Ovary (tissue), 9 donors: ENCODE results near the gene RPL19. TPM values are rescaled to one million over a fixed set of nuclear protein-coding genes. Genes with fewer than 3 reads are reported as not detected.

Experiments
- DNase-seq, 5 donors: peaks; one replicate each; pipeline ENCODE4 v3.0.0-alpha.2; 2019 to 2020
- H3K27ac ChIP-seq, 2 donors: fragments of 200-600 bp; one replicate each; pipeline versions ENCODE4 v1.5.1 to v1.8.0; 2019 to 2022
- H3K27me3 ChIP-seq: fragments of 200-600 bp; one replicate; pipeline ENCODE4 v1.8.0; 2022
- H3K36me3 ChIP-seq: fragments of 200-600 bp; sonication (generic); one replicate; pipeline ENCODE4 v1.5.1; 2019
- H3K4me1 ChIP-seq: one replicate; pipeline ENCODE4 v1.8.1; 2013; ENCODE audit warnings: mild to moderate bottlenecking, moderate library complexity; ENCODE audit not compliant: insufficient read depth
- H3K4me3 ChIP-seq: fragments of 200-600 bp; sonication (generic); one replicate; pipeline ENCODE4 v1.5.1; 2017
- H3K9me3 ChIP-seq, 2 donors: fragments of 200-600 bp in 1 of 2; sonication (generic) in 1 of 2; one replicate each; pipeline versions ENCODE4 v1.5.1 to v1.8.1; 2013 to 2019; ENCODE audit warnings: mild to moderate bottlenecking in 1 of 2, moderate library complexity in 1 of 2
- EP300 ChIP-seq: sonication (generic); formaldehyde crosslinking; IDR thresholded peaks from one replicate; pipeline ENCODE4 v1.6.1; 2017; ENCODE audit warnings: antibody characterized with exemption
- POLR2A ChIP-seq: fragments of 450-650 bp; IDR thresholded peaks from one replicate; pipeline ENCODE4 v1.6.1; 2017; ENCODE audit warnings: antibody characterized with exemption, mild to moderate bottlenecking, moderate library complexity
- WGBS, 3 donors: extraction: QIAGEN DNeasy Blood & Tissue Kit in 1 of 3; methylation state at CpG; one replicate each; pipeline versions ENCODE4 v1.1.5 to v1.1.7; 2013 to 2017; 5-methylcytosine and 5-hydroxymethylcytosine counted together
- intact Hi-C, 4 donors: fragments of 100-400 bp; cut with DNase I; formaldehyde crosslinking; loops; one replicate each; pipeline versions ENCODE4 v1.11.0 to v1.15.1; 2022 to 2023
- polyA plus RNA-seq, 2 donors: library from polyadenylated mRNA; stranded (reverse); fragments of 200-250 nt in 1 of 2; fragments of 350-450 nt in 1 of 2; fragmentation: Illumina TruSeq in 1 of 2; extraction: RNeasy Lipid Tissue Mini Kit (QIAGEN cat#74804) in 1 of 2; gene quantifications; one replicate each; pipeline ENCODE4 v1.2.3, GENCODE V29; 2013 to 2014
- total RNA-seq, 7 donors: library from RNA; depleted of rRNA in 2 of 7; stranded (reverse); fragments of >200 nt in 2 of 7; fragmentation: NEBNext Ultra II Directional in 3 of 7; extraction: Animal tissue kit (Norgen Biotek cat#: 25700) in 3 of 7; gene quantifications; one replicate each; pipeline versions ENCODE4 v1.1.0 to v1.2.4, GENCODE V29; 2016 to 2023
- TF ChIP-seq, protein P1 (sequence below), 3 donors: fragments of 450-650 bp in 2 of 3; fragments of 200-600 bp in 1 of 3; IDR thresholded peaks; one replicate each; pipeline versions ENCODE4 v1.5.1 to v1.8.0; 2016 to 2022; ENCODE audit warnings: antibody characterized with exemption in 3 of 3, mild to moderate bottlenecking in 1 of 3
- donor health status: DM: no; HTN: no; CAD: no; lungs with moderate emphysema.
- donor health status: DM: no; HTN: no; CAD: no.
- donor health status: Bipolar disorder and iron deficiency.
- donor health status: DM: yes; HTN: yes; CAD: no.
- donor health status: DM: no; HTN: no; CAD: no.
- donor health status: DM: yes; HTN: yes; CAD: no.

RPL19 gene
- total and polyA plus RNA-seq, 9 donors: 2,272 to 5,697 (median 3,184) TPM

GRCh38 chr17:39219647-39220154 is 19.6 kb downstream of the RPL19 start:
- no peaks in the 10 kb centered on the region for H3K36me3 ChIP-seq
- H3K27ac ChIP-seq: no peak overlapping the region
- no peaks in the 10 kb centered on the region for H3K4me1 ChIP-seq
- no peaks in the 10 kb centered on the region for H3K9me3 ChIP-seq
- WGBS, 3 donors: 56 to 70% (median 58%) methylated on average over 8 of the region's 8 CpGs
- no peak for DNase-seq
- no peaks in the 10 kb centered on the region for H3K27me3 ChIP-seq
- no peak overlapping the region for H3K4me3 ChIP-seq
- intact Hi-C loops: loop anchor here in 1 of 4 donors (10.0 kb wide), 1 partner anchor 845 kb away; the partner anchor contains the start of gene THRA
- TF ChIP-seq POLR2A (no peak), EP300 (no peak)
- TF ChIP-seq, protein P1, sequence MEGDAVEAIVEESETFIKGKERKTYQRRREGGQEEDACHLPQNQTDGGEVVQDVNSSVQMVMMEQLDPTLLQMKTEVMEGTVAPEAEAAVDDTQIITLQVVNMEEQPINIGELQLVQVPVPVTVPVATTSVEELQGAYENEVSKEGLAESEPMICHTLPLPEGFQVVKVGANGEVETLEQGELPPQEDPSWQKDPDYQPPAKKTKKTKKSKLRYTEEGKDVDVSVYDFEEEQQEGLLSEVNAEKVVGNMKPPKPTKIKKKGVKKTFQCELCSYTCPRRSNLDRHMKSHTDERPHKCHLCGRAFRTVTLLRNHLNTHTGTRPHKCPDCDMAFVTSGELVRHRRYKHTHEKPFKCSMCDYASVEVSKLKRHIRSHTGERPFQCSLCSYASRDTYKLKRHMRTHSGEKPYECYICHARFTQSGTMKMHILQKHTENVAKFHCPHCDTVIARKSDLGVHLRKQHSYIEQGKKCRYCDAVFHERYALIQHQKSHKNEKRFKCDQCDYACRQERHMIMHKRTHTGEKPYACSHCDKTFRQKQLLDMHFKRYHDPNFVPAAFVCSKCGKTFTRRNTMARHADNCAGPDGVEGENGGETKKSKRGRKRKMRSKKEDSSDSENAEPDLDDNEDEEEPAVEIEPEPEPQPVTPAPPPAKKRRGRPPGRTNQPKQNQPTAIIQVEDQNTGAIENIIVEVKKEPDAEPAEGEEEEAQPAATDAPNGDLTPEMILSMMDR (IDR thresholded peaks at IDR 0.05): no peak

GRCh38 chr17:39221572-39221971 is 21.5 kb downstream of the RPL19 start:
- H3K4me3 ChIP-seq: no peak overlapping the region
- H3K36me3 ChIP-seq: no peaks in the 10 kb centered on the region
- H3K27ac ChIP-seq: no peak overlapping the region
- DNase-seq: no peak
- 93 to 97% (median 96%) methylated on average over 6 of the region's 6 CpGs for WGBS, 3 donors
- TF ChIP-seq POLR2A (no peak), EP300 (no peak)
- TF ChIP-seq, protein P1 (IDR thresholded peaks at IDR 0.05): no peak
- intact Hi-C loops: loop anchor here in 1 of 4 donors (10.0 kb wide), 1 partner anchor 843 kb away; the partner anchor contains the start of gene THRA
- H3K4me1 ChIP-seq: peaks cover 2% of the 10 kb centered on the region
- no peaks in the 10 kb centered on the region for H3K9me3 ChIP-seq
- no peaks in the 10 kb centered on the region for H3K27me3 ChIP-seq

- 85 to 95% (median 86%) methylated on average over 7 of the region's 7 CpGs for WGBS, 3 donors
- Histone ChIP-seq H3K27ac (no peak overlapping the region), H3K36me3 (no peaks in the 10 kb centered on the region), H3K9me3 (no peaks in the 10 kb centered on the region), H3K4me1 (peaks cover 2% of the 10 kb centered on the region), H3K4me3 (no peak overlapping the region), H3K27me3 (no peaks in the 10 kb centered on the region)
- DNase-seq: no peak
- TF ChIP-seq POLR2A (no peak), EP300 (no peak)
- TF ChIP-seq, protein P1 (IDR thresholded peaks at IDR 0.05): no peak
- intact Hi-C loops: loop anchor here in 1 of 4 donors (10.0 kb wide), 1 partner anchor 843 kb away; the partner anchor contains the start of gene THRA
Observed at GRCh38 chr17:39222151-39222550, 22.1 kb downstream of the RPL19 start.

GRCh38 chr17:39222866-39223834 is 23.1 kb downstream of the RPL19 start:
- peaks cover 2% of the 10 kb centered on the region for H3K4me1 ChIP-seq
- H3K36me3 ChIP-seq: no peaks in the 10 kb centered on the region
- H3K4me3 ChIP-seq: no peak overlapping the region
- no peak for DNase-seq
- H3K27ac ChIP-seq: no peak overlapping the region
- no peaks in the 10 kb centered on the region for H3K27me3 ChIP-seq
- intact Hi-C loops: loop anchor here in 1 of 4 donors (10.0 kb wide), 1 partner anchor 842 kb away; the partner anchor contains the start of gene THRA
- TF ChIP-seq POLR2A: no peak
- TF ChIP-seq, protein P1 (IDR thresholded peaks at IDR 0.05): no peak
- whole genome bisulfite sequencing, 3 donors: 83 to 84% (median 84%) methylated on average over 9 of the region's 9 CpGs
- H3K9me3 ChIP-seq: no peaks in the 10 kb centered on the region
